HFF-Myc (cell line): ENCODE measurements around the gene NDUFA8.
A peak's percentile ranks its signal among the peaks of the same experiment; 100 is the strongest.

Source experiments
- DNase-seq: peaks from one replicate; pipeline ENCODE4 v3.0.0-alpha.2; 2011; ENCODE audit warnings: low read depth; ENCODE audit errors: extremely low read depth
- H3K4me3 ChIP-seq: replicated peaks from 2 replicates; pipeline ENCODE4 v1.5.1; 2011; ENCODE audit warnings: low read depth, mild to moderate bottlenecking, control low read depth, low read length
- TF ChIP-seq, protein P1 (sequence below): IDR thresholded peaks from 2 replicates; pipeline ENCODE4 v1.5.1; 2012; ENCODE audit warnings: mild to moderate bottlenecking, low read depth, low read length, control low read depth; ENCODE audit errors: missing control alignments

NDUFA8 gene

DNA sequence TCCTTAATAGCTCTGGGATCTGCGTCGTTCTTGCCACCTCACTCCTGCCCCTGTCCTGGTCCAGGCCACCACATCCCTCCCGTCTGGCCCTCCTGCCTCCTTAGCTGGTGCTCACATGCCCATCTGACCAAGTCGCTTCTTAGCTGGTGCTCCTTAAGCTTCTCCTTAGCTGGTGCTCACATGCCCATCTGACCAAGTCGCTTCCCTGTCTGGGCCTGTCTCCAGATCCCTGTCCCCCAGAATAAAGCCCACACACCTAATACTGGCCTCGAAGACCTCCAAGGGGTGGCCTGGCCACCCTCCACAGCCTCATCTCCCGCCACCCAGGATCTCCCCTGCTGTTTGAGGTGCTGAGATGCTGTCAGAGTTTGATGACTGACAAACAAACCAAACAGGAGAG is 35.1 kb downstream of the NDUFA8 start:
- TF ChIP-seq, protein P1, sequence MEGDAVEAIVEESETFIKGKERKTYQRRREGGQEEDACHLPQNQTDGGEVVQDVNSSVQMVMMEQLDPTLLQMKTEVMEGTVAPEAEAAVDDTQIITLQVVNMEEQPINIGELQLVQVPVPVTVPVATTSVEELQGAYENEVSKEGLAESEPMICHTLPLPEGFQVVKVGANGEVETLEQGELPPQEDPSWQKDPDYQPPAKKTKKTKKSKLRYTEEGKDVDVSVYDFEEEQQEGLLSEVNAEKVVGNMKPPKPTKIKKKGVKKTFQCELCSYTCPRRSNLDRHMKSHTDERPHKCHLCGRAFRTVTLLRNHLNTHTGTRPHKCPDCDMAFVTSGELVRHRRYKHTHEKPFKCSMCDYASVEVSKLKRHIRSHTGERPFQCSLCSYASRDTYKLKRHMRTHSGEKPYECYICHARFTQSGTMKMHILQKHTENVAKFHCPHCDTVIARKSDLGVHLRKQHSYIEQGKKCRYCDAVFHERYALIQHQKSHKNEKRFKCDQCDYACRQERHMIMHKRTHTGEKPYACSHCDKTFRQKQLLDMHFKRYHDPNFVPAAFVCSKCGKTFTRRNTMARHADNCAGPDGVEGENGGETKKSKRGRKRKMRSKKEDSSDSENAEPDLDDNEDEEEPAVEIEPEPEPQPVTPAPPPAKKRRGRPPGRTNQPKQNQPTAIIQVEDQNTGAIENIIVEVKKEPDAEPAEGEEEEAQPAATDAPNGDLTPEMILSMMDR: no peak
- no peak for DNase-seq

DNA sequence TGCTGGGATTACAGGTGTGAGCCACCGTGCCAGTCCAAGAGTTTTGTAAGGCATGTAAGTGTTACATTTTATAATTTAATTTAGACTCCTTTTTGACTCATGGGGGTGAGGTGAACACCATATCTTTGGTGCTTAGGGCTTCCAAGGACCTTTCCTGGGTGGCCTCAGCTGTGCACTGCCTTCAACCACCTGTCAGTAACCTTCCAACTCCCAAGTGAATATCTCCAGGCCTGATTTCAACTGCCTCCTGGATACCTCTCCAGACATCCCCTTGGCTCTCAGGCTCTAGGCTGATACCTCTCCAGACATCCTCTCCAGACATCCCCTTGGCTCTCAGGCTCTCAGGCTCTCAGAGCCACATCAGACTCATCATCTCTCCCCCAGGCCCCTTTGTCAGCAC is 35.5 kb downstream of the NDUFA8 start:
- TF ChIP-seq, protein P1: no peak
- H3K4me3 ChIP-seq: no peak overlapping the region
- DNase-seq: no peak

More for the DNA sequence above, 35.1 kb downstream of the NDUFA8 start:
- H3K4me3 ChIP-seq: no peak overlapping the region

DNA sequence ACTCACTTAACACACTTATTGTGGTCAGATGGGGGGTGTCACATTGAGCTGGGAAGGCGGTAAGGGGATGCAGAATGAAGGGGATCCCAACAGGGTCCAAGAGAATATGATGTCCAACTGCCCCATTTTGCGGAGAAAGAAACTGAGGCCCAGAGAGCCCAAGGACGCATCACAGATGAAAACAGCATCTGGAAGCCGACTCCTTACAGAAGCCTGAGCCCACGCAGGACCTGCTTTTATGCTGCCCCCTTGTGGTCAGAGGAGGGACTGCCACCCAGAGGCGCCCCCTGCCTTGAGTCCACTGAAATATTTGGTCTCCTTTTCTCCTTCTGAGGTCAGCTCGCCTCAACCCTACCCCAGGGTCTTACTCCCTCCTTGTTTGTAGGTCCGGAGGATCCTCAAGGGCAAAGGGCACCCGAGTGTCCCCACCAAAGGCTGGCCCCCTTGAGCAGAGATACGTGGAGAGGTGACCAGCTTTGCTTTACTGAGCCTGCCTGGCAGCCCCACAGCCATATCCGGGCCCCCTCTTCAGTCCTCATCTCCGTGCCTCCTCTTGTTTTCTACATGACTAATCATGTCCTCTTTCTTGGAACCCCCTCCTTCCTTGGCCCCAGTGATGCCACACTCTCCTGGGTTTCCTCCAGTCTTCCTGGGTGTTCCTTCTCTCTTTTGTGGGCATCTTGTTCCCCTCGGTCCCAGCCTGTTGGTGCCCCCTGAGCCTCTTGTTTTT is 36.5 kb downstream of the NDUFA8 start:
- TF ChIP-seq, protein P1: peak; percentile 100
- H3K4me3 ChIP-seq: no peak overlapping the region
- DNase-seq: peak; percentile 33

DNA sequence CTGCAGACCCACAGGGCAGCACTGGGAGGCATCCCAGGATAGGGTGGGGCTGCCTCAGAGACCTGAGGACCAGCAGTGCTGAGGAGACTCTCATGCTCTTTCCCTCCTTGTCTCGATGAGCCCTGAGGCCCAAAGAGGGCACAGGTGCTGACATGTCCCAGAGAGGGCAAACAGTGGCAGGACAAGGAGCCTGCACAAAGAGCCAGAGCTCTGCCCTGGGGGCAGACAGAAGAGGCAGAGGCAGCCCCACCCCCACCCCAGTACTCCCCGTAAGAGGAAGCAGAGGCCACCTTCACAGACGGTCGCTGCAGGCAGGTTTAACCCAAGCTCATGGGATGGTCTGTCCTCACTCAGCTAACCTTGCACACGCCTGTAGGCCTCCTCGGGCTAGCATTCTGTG is 37.1 kb downstream of the NDUFA8 start:
- DNase-seq: no peak
- TF ChIP-seq, protein P1: no peak
- no peak overlapping the region for H3K4me3 ChIP-seq

DNA sequence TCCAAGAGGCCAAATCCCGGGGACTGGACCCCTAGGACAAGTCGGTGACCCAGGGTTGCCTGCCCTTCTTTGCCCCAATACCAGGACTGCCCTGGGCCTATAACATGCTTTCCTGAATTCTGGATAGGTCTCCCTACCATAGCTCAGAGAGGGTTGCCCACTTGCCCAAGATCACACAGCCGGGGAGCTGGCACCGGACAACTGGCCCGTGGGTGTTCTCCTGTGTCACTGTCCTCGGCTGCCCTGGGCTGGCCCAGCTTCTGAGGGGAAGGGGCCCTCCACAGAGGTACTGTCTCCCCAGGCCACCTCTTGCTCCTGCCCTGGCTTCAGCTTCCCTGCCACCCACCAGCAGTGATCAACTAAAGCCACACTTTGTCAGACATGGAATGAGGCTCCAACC is 37.6 kb downstream of the NDUFA8 start:
- H3K4me3 ChIP-seq: no peak overlapping the region
- no peak for DNase-seq
- TF ChIP-seq, protein P1: no peak

DNA sequence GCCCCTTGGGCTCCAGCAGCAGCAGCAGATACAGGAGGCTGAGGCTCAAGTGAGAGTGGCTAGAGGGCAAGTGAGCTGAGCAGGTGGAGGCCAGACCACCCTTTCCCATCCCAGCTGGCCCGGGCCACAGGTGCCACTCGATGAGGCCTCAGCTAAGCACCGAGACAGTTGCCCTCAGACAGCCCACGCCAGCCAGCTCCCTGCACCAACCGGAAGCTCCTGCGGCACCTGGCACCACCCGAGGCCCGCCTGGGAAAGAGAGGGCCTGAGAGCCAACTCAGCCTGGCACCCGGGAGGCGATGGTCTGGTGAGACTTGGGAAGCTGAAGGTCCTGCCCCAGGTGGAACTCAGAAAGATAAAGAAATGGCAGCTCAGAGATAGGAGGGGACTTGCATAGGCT is 38.2 kb downstream of the NDUFA8 start:
- no peak for DNase-seq
- TF ChIP-seq, protein P1: no peak
- H3K4me3 ChIP-seq: no peak overlapping the region
